Measurements from ENCODE around the gene KIF14.

DNA sequence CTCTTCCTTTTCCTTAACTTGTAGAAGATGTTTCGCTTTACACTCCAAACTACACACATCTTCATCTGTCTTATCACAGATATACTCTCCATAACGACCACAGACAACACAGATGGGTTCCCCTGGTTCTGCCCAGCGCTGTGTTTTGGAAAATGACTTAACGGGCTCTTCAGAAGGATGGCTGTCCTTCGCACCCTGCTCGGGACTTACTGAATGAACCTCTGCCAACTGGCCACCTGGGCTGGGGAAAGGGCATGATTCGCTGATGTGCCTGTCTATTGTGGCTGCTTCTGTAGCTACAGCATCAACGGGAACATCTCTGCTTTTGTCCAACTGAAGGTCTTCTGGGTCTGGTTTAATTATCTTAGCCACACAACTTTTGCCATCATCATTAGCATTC lies 45.8 kb upstream of the KIF14 start:
- no peak for TF ChIP-seq POLR2A (IDR thresholded peaks at IDR 0.05)
- TF ChIP-seq, protein P1, sequence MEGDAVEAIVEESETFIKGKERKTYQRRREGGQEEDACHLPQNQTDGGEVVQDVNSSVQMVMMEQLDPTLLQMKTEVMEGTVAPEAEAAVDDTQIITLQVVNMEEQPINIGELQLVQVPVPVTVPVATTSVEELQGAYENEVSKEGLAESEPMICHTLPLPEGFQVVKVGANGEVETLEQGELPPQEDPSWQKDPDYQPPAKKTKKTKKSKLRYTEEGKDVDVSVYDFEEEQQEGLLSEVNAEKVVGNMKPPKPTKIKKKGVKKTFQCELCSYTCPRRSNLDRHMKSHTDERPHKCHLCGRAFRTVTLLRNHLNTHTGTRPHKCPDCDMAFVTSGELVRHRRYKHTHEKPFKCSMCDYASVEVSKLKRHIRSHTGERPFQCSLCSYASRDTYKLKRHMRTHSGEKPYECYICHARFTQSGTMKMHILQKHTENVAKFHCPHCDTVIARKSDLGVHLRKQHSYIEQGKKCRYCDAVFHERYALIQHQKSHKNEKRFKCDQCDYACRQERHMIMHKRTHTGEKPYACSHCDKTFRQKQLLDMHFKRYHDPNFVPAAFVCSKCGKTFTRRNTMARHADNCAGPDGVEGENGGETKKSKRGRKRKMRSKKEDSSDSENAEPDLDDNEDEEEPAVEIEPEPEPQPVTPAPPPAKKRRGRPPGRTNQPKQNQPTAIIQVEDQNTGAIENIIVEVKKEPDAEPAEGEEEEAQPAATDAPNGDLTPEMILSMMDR (IDR thresholded peaks at IDR 0.05 in 4 of 5, conservative IDR thresholded peaks at IDR 0.05 in 1 of 5), result no peak
